B cell (primary cell): ENCODE results near the gene CSNK2B. TPM values are rescaled to one million over a fixed set of nuclear protein-coding genes. Genes with fewer than 3 reads are reported as not detected.

Source experiments
- ATAC-seq: fragments of 200-7000 bp; cut with Tn5 transposase; one replicate; pipeline ENCODE4 v1.10.0; 2021; ENCODE audit warnings: low read depth, mild to moderate bottlenecking, moderate number of reproducible peaks, moderate library complexity
- CTCF ChIA-PET: fragments of 350-600 bp; sonication (Branson Sonifier 250); formaldehyde crosslinking; loops from one replicate; lab custom pipeline; 2021; ENCODE audit warnings: antibody characterized with exemption, inconsistent platforms; lab: Charles Lee
- POLR2A ChIA-PET: fragments of 350-600 bp; sonication (Branson Sonifier 250); formaldehyde crosslinking; loops from one replicate; lab custom pipeline; 2021; ENCODE audit warnings: antibody characterized with exemption; lab: Charles Lee
- DNase-seq: peaks from one replicate; pipeline ENCODE4 v3.0.0; 2013
- H2AFZ ChIP-seq: 2 replicates; pipeline ENCODE4 v1.6.1; 2012; ENCODE audit warnings: mild to moderate bottlenecking, low read depth, low read length; ENCODE audit not compliant: insufficient read depth, poor library complexity, severe bottlenecking
- H3K27ac ChIP-seq, 2 donors: 1 replicate in 1 of 2; 2 replicates in 1 of 2; pipeline ENCODE4 v1.5.1; 2012 to 2013; ENCODE audit warnings: low read length in 2 of 2, mild to moderate bottlenecking in 2 of 2, moderate library complexity in 1 of 2
- H3K27me3 ChIP-seq, 4 experiments: fragments of 200-600 bp in 1 of 4; sonication (generic) in 1 of 4; replicated peaks in 1 of 4; 1 replicate in 2 of 4; 2 replicates in 2 of 4; pipeline versions ENCODE4 v1.6.1 to v1.7.0; 2013 to 2016; ENCODE audit warnings: low read length in 3 of 4, mild to moderate bottlenecking in 2 of 4, mixed read lengths in 1 of 4, moderate library complexity in 1 of 4; ENCODE audit not compliant: insufficient read depth in 4 of 4, control insufficient read depth in 3 of 4; ENCODE audit errors: control extremely low read depth in 1 of 4
- H3K36me3 ChIP-seq, 2 experiments: replicated peaks in 1 of 2; 1 replicate in 1 of 2; 2 replicates in 1 of 2; pipeline versions ENCODE4 v1.6.1 to v1.7.1; 2013; ENCODE audit warnings: low read length in 1 of 2; ENCODE audit not compliant: insufficient read depth in 2 of 2, control insufficient read depth in 1 of 2; ENCODE audit errors: control extremely low read depth in 1 of 2, extremely low read depth in 1 of 2
- H3K4me1 ChIP-seq, 2 donors: fragments of 200-600 bp in 1 of 2; sonication (generic) in 1 of 2; 1 replicate in 1 of 2; 2 replicates in 1 of 2; pipeline versions ENCODE4 v1.5.1 to v1.6.1; 2013 to 2017; ENCODE audit warnings: low read length in 2 of 2; ENCODE audit not compliant: control insufficient read depth in 2 of 2, insufficient read depth in 2 of 2
- H3K4me2 ChIP-seq: replicated peaks from 2 replicates; pipeline ENCODE3; 2012; ENCODE audit warnings: mild to moderate bottlenecking, low read depth, low read length; ENCODE audit not compliant: poor library complexity, severe bottlenecking
- H3K4me3 ChIP-seq, 5 experiments: fragments of 200-600 bp in 1 of 5; sonication (generic) in 1 of 5; 1 replicate in 3 of 5; 2 replicates in 2 of 5; pipeline versions ENCODE4 v1.5.1 to v1.7.0; 2011 to 2016; ENCODE audit warnings: low read length in 4 of 5, mild to moderate bottlenecking in 4 of 5, low read depth in 2 of 5, control low read depth in 1 of 5, moderate library complexity in 1 of 5; ENCODE audit not compliant: insufficient read depth in 1 of 5; ENCODE audit errors: control extremely low read depth in 1 of 5, extremely low read depth in 1 of 5
- H3K79me2 ChIP-seq: fragments of 200-600 bp; sonication (generic); one replicate; pipeline ENCODE4 v1.6.0; 2016; ENCODE audit warnings: low read length; ENCODE audit not compliant: control insufficient read depth, insufficient read depth
- H3K9ac ChIP-seq: fragments of 200-600 bp; sonication (generic); 2 replicates; pipeline ENCODE4 v1.6.1; 2017; ENCODE audit warnings: mild to moderate bottlenecking, low read length, moderate library complexity
- H3K9me3 ChIP-seq, 3 donors: one replicate each; pipeline versions ENCODE4 v1.6.1 to v1.7.1; 2013; ENCODE audit warnings: low read length in 2 of 3; ENCODE audit not compliant: control insufficient read depth in 2 of 3, insufficient read depth in 1 of 3; ENCODE audit errors: control extremely low read depth in 1 of 3
- H4K20me1 ChIP-seq: 2 replicates; pipeline ENCODE4 v1.6.0; 2012; ENCODE audit warnings: mild to moderate bottlenecking, low read length; ENCODE audit not compliant: insufficient read depth, control insufficient read depth, poor library complexity, severe bottlenecking
- H3K27ac Mint-ChIP-seq: one replicate; pipeline ENCODE4 v1.8.0; 2021; ENCODE audit warnings: mixed read lengths
- H3K27me3 Mint-ChIP-seq: one replicate; pipeline ENCODE4 v1.8.0; 2021; ENCODE audit warnings: mixed read lengths
- H3K4me1 Mint-ChIP-seq: one replicate; pipeline ENCODE4 v1.8.0; 2021; ENCODE audit warnings: mixed read lengths
- H3K4me3 Mint-ChIP-seq: one replicate; pipeline ENCODE4 v1.8.0; 2021; ENCODE audit warnings: mixed read lengths
- H3K9me3 Mint-ChIP-seq: one replicate; pipeline ENCODE4 v1.8.0; 2022; ENCODE audit warnings: mixed read lengths; ENCODE audit not compliant: insufficient read depth
- CTCF ChIP-seq: fragments of 200-600 bp; IDR thresholded peaks from one replicate; pipeline ENCODE4 v1.8.0; 2022; ENCODE audit warnings: antibody characterized with exemption, mild to moderate bottlenecking
- EZH2 ChIP-seq: IDR thresholded peaks from 2 replicates; pipeline ENCODE4 v1.6.1; 2012; ENCODE audit warnings: borderline replicate concordance, low read depth, mild to moderate bottlenecking, moderate library complexity, low read length; ENCODE audit not compliant: insufficient read depth, poor library complexity, severe bottlenecking
- WGBS: methylation state at CpG from one replicate; pipeline ENCODE4 v1.1.5; 2013; ENCODE audit warnings: missing lambda C conversion rate; ENCODE audit not compliant: insufficient coverage; 5-methylcytosine and 5-hydroxymethylcytosine counted together
- intact Hi-C: fragments of 100-400 bp; cut with micrococcal nuclease; formaldehyde crosslinking; loops from one replicate; pipeline ENCODE4 v1.10.0; 2022
- polyA plus RNA-seq: library from polyadenylated mRNA; depleted of rRNA; stranded (reverse); fragments of >200 nt; gene quantifications from 2 replicates; pipeline ENCODE4 v1.2.3, GENCODE V29; 2012
- total RNA-seq, 2 donors: library from RNA; stranded (reverse); fragments of 120-200 nt in 1 of 2; gene quantifications; 1 replicate in 1 of 2; 2 replicates in 1 of 2; pipeline versions ENCODE4 v1.2.3 to v1.2.4, GENCODE V29; 2013 to 2022

The CSNK2B gene
- total and polyA plus RNA-seq, 2 donors (not counting 1 experiment from before 2014, with no cell fraction given) = 142 to 146 TPM

GRCh38 chr6:31617010-31617409 lies 48.9 kb upstream of the CSNK2B start:
- Histone ChIP-seq H2AFZ (no peak overlapping the region), H3K4me3 (no peak overlapping the region), H3K9me3 (peaks cover 0 to 6% (median 0%) of the 10 kb centered on the region in 3 donors), H3K4me1 (peaks cover 36 to 45% of the 10 kb centered on the region in 2 donors), H3K79me2 (peaks cover 12% of the 10 kb centered on the region), H3K36me3 (peaks cover 0 to 5% of the 10 kb centered on the region in 2 experiments), H4K20me1 (no peaks in the 10 kb centered on the region), H3K27ac (no peak overlapping the region), H3K27me3 (no peaks in the 10 kb centered on the region), H3K4me2 (no peak overlapping the region), H3K9ac (no peak overlapping the region)
- TF ChIP-seq EZH2 (no peak), CTCF (no peak)
- CTCF ChIA-PET = interaction anchor here (1.3 to 5.6 kb wide), 4 partner anchors 8 to 70 kb away, joined by 3 to 44 read pairs (median 4); partner anchors contain the start of gene NFKBIL1
- no peak for DNase-seq
- Mint-ChIP-seq H3K9me3 (no peaks in the 10 kb centered on the region), H3K4me3 (no peak overlapping the region), H3K27ac (peak overlapping the region; percentile 17), H3K27me3 (no peaks in the 10 kb centered on the region), H3K4me1 (peaks cover 50% of the 10 kb centered on the region)
- POLR2A ChIA-PET = interaction anchor here (0.7 kb wide), 1 partner anchor 75 kb away, joined by 3 read pairs; no protein-coding TSS in a partner anchor
- 84% methylated on average over 2 of the region's 2 CpGs for WGBS
- intact Hi-C loops = no loop called here
- no peak for ATAC-seq
